BLaER1 (cell line): ENCODE data around the gene CCBE1.

Source experiments
- H3K27ac ChIP-seq: shearing (Covaris generic); formaldehyde crosslinking; 2 replicates; pipeline ENCODE4 v1.8.1; 2022
- H3K27me3 ChIP-seq: shearing (Covaris generic); formaldehyde crosslinking; 2 replicates; pipeline ENCODE4 v1.8.1; 2022
- H3K36me3 ChIP-seq: shearing (Covaris generic); formaldehyde crosslinking; 2 replicates; pipeline ENCODE4 v1.8.1; 2022
- H3K4me1 ChIP-seq: shearing (Covaris generic); formaldehyde crosslinking; 2 replicates; pipeline ENCODE4 v1.8.1; 2022
- H3K4me2 ChIP-seq: shearing (Covaris generic); formaldehyde crosslinking; 2 replicates; pipeline ENCODE4 v1.8.1; 2022
- H3K4me3 ChIP-seq: shearing (Covaris generic); formaldehyde crosslinking; 2 replicates; pipeline ENCODE4 v1.8.1; 2022
- H3K9ac ChIP-seq: shearing (Covaris generic); formaldehyde crosslinking; 2 replicates; pipeline ENCODE4 v1.8.1; 2022
- H3K9me3 ChIP-seq: shearing (Covaris generic); formaldehyde crosslinking; 2 replicates; pipeline ENCODE4 v1.8.1; 2022
- H4K20me1 ChIP-seq: shearing (Covaris generic); formaldehyde crosslinking; 2 replicates; pipeline ENCODE4 v1.8.1; 2022
- Cebpa-rat ChIP-seq: shearing (Covaris generic); IDR thresholded peaks from 2 replicates; pipeline ENCODE4 v1.8.1; 2022

The CCBE1 gene

GRCh38 chr18:59582395-59582794, 114.8 kb downstream of the CCBE1 start:
- Histone ChIP-seq H3K9me3 (no peaks in the 10 kb centered on the region), H3K36me3 (no peaks in the 10 kb centered on the region), H4K20me1 (no peaks in the 10 kb centered on the region), H3K4me1 (no peaks in the 10 kb centered on the region), H3K27me3 (no peaks in the 10 kb centered on the region), H3K4me2 (no peak overlapping the region), H3K4me3 (no peak overlapping the region), H3K27ac (no peak overlapping the region), H3K9ac (no peak overlapping the region)
- no peak for TF ChIP-seq Cebpa-rat

- H3K4me2 ChIP-seq = no peak overlapping the region
- no peaks in the 10 kb centered on the region for H3K9me3 ChIP-seq
- H3K36me3 ChIP-seq = no peaks in the 10 kb centered on the region
- H3K27ac ChIP-seq = no peak overlapping the region
- no peaks in the 10 kb centered on the region for H4K20me1 ChIP-seq
- no peak for TF ChIP-seq Cebpa-rat
- H3K9ac ChIP-seq = no peak overlapping the region
- H3K27me3 ChIP-seq = no peaks in the 10 kb centered on the region
- H3K4me3 ChIP-seq = no peak overlapping the region
- no peaks in the 10 kb centered on the region for H3K4me1 ChIP-seq
Observed at GRCh38 chr18:59579509-59579908, 117.7 kb downstream of the CCBE1 start.

DNA sequence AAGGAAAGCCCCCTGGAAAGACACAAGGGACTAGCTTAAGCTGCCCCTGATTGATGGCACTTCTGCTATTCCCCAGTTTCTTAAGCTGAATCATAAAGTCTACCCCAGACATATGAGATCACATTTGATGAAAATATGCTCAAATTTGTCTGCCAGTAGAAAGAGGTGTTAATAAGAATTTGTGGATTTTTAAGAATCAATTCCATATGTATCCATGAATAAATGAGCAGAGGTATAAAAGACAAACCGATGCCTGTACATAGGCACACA, 119.9 kb downstream of the CCBE1 start:
- no peaks in the 10 kb centered on the region for H3K36me3 ChIP-seq
- H3K27ac ChIP-seq = no peak overlapping the region
- H3K9me3 ChIP-seq = no peaks in the 10 kb centered on the region
- H3K4me3 ChIP-seq = no peak overlapping the region
- TF ChIP-seq Cebpa-rat = no peak
- H3K4me1 ChIP-seq = peaks cover 19% of the 10 kb centered on the region
- H3K9ac ChIP-seq = no peak overlapping the region
- no peaks in the 10 kb centered on the region for H3K27me3 ChIP-seq
- no peak overlapping the region for H3K4me2 ChIP-seq
- no peaks in the 10 kb centered on the region for H4K20me1 ChIP-seq

DNA sequence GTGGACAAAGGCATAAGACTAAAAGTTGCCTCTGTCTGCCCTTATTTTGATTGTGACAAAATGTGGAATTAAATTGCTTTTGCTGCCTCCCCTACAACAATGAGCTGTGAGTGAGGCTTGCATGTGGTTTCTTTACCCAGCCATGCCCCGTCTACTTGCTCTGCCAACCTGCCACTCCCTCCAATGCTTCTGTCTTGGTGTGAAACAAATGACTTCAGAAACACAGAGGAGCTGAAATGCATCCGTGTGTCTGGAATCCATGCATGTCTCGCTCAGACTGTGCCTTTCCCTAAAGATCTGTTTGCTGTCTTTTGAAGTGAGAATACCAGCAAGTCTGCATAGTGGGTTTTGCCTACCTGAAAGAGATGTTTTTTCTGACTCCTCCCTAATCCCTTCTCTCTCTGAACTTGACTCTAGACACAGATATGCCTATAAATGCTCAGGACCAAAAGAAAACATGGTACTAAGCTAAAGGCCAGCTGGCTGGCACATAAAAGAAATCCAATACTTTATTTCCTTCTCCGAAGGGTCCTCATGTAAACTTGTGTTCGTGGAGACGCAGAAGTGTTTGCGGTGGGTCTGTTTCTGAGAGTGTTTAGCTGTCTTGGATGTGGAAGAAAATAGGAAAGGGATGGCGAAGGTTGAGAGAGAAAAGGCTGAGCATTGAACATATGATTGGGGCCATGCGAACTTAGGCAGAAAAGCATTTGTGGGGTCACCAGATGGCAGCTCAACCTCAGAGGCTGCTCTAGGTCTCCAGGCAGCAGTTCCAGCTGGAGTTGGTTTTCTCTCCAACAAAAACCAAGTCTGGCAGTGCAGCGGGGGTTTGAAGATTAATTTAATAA, 120.5 kb downstream of the CCBE1 start:
- no peaks in the 10 kb centered on the region for H4K20me1 ChIP-seq
- H3K4me2 ChIP-seq = no peak overlapping the region
- no peak overlapping the region for H3K27ac ChIP-seq
- no peaks in the 10 kb centered on the region for H3K36me3 ChIP-seq
- TF ChIP-seq Cebpa-rat = no peak
- H3K9ac ChIP-seq = no peak overlapping the region
- no peak overlapping the region for H3K4me3 ChIP-seq
- H3K27me3 ChIP-seq = no peaks in the 10 kb centered on the region
- peaks cover 25% of the 10 kb centered on the region for H3K4me1 ChIP-seq
- H3K9me3 ChIP-seq = no peaks in the 10 kb centered on the region

- H4K20me1 ChIP-seq = no peaks in the 10 kb centered on the region
- no peak overlapping the region for H3K4me2 ChIP-seq
- peaks cover 33% of the 10 kb centered on the region for H3K4me1 ChIP-seq
- TF ChIP-seq Cebpa-rat = no peak
- H3K27me3 ChIP-seq = no peaks in the 10 kb centered on the region
- no peaks in the 10 kb centered on the region for H3K9me3 ChIP-seq
- no peak overlapping the region for H3K9ac ChIP-seq
- H3K36me3 ChIP-seq = no peaks in the 10 kb centered on the region
- H3K27ac ChIP-seq = no peak overlapping the region
- no peak overlapping the region for H3K4me3 ChIP-seq
Observed at GRCh38 chr18:59575995-59576394, 121.2 kb downstream of the CCBE1 start.

GRCh38 chr18:59573962-59574361, 123.3 kb downstream of the CCBE1 start:
- no peaks in the 10 kb centered on the region for H3K9me3 ChIP-seq
- TF ChIP-seq Cebpa-rat = no peak
- no peak overlapping the region for H3K9ac ChIP-seq

GRCh38 chr18:59571902-59572301, 125.3 kb downstream of the CCBE1 start:
- H3K9ac ChIP-seq = no peak overlapping the region
- H3K27ac ChIP-seq = no peak overlapping the region
- no peaks in the 10 kb centered on the region for H3K9me3 ChIP-seq
- peak overlapping the region; percentile 68 for H3K4me2 ChIP-seq
- H3K4me1 ChIP-seq = peaks cover 59% of the 10 kb centered on the region
- H3K36me3 ChIP-seq = no peaks in the 10 kb centered on the region
- H3K27me3 ChIP-seq = no peaks in the 10 kb centered on the region
- no peak for TF ChIP-seq Cebpa-rat
- H3K4me3 ChIP-seq = no peak overlapping the region
- no peaks in the 10 kb centered on the region for H4K20me1 ChIP-seq

More at GRCh38 chr18:59573962-59574361, 123.3 kb downstream of the CCBE1 start:
- H3K27me3 ChIP-seq = no peaks in the 10 kb centered on the region
- no peak overlapping the region for H3K4me3 ChIP-seq
- H3K4me1 ChIP-seq = peaks cover 53% of the 10 kb centered on the region
- H4K20me1 ChIP-seq = no peaks in the 10 kb centered on the region
- H3K4me2 ChIP-seq = peak overlapping the region; percentile 8; the same call in 1 of the 2 replicates
- H3K27ac ChIP-seq = no peak overlapping the region
- H3K36me3 ChIP-seq = no peaks in the 10 kb centered on the region

GRCh38 chr18:59570796-59571195, 126.4 kb downstream of the CCBE1 start:
- no peaks in the 10 kb centered on the region for H3K36me3 ChIP-seq
- no peaks in the 10 kb centered on the region for H4K20me1 ChIP-seq
- peaks cover 59% of the 10 kb centered on the region for H3K4me1 ChIP-seq
- no peak overlapping the region for H3K4me3 ChIP-seq
- peak overlapping the region; percentile 69 for H3K4me2 ChIP-seq
- H3K9ac ChIP-seq = no peak overlapping the region
- no peak overlapping the region for H3K27ac ChIP-seq
- TF ChIP-seq Cebpa-rat = no peak
- no peaks in the 10 kb centered on the region for H3K27me3 ChIP-seq
- no peaks in the 10 kb centered on the region for H3K9me3 ChIP-seq

GRCh38 chr18:59570101-59570775, 127.0 kb downstream of the CCBE1 start:
- H3K4me3 ChIP-seq = no peak overlapping the region
- no peak for TF ChIP-seq Cebpa-rat
- no peaks in the 10 kb centered on the region for H3K27me3 ChIP-seq

DNA sequence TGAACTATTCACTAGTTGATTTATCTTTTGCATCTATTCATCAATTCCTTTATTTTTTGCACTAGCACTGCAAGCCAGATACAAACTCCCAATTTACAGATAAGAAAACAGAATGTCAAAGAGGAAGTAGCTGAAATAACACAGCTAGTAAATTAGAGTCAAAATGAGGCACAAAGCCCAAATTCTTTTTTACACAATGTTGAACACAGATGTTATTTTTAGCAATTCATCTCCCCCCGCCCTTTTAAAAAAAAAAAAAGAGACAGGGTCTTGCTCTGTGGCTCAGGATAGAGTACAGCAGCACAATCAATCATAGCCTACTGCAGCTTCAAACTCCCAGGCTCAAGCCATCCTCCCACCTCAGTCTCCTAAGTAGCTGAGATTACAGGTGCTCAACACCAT, 127.8 kb downstream of the CCBE1 start:
- Histone ChIP-seq H3K4me2 (peak overlapping the region; percentile 69), H3K4me3 (no peak overlapping the region), H3K27me3 (no peaks in the 10 kb centered on the region), H3K9ac (no peak overlapping the region), H3K9me3 (no peaks in the 10 kb centered on the region), H3K4me1 (peaks cover 59% of the 10 kb centered on the region), H3K27ac (no peak overlapping the region), H4K20me1 (no peaks in the 10 kb centered on the region), H3K36me3 (no peaks in the 10 kb centered on the region)
- TF ChIP-seq Cebpa-rat = no peak

More at GRCh38 chr18:59570101-59570775, 127.0 kb downstream of the CCBE1 start:
- Histone ChIP-seq H3K4me1 (peaks cover 59% of the 10 kb centered on the region), H3K9ac (no peak overlapping the region), H3K9me3 (no peaks in the 10 kb centered on the region), H4K20me1 (no peaks in the 10 kb centered on the region), H3K36me3 (no peaks in the 10 kb centered on the region), H3K4me2 (peak overlapping the region; percentile 69), H3K27ac (no peak overlapping the region)
